ENCODE data around the gene ZBTB24.

DNA sequence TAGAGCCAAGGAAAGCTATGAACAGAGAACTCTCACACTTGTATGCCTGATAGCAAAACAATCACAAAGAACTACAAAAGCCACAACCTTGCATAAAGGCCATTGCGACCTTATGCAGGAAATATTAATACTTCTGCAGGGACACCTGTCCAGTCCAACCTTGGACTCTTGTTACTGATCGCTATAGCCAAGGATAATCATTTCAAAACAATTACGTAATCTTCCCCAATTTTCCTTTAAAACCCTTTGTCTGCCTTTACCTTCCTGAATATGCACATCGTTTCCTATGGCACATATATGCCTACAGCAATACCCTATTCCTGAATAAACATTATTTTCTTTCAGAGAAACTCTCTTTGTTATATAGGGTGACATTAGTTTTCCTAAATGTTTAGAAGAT, 65.4 kb downstream of the ZBTB24 start:
- TF ChIP-seq, protein P1, sequence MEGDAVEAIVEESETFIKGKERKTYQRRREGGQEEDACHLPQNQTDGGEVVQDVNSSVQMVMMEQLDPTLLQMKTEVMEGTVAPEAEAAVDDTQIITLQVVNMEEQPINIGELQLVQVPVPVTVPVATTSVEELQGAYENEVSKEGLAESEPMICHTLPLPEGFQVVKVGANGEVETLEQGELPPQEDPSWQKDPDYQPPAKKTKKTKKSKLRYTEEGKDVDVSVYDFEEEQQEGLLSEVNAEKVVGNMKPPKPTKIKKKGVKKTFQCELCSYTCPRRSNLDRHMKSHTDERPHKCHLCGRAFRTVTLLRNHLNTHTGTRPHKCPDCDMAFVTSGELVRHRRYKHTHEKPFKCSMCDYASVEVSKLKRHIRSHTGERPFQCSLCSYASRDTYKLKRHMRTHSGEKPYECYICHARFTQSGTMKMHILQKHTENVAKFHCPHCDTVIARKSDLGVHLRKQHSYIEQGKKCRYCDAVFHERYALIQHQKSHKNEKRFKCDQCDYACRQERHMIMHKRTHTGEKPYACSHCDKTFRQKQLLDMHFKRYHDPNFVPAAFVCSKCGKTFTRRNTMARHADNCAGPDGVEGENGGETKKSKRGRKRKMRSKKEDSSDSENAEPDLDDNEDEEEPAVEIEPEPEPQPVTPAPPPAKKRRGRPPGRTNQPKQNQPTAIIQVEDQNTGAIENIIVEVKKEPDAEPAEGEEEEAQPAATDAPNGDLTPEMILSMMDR (IDR thresholded peaks at IDR 0.05) = no peak
- TF ChIP-seq POLR2A (IDR thresholded peaks at IDR 0.05) (no peak), POLR2AphosphoS5 (IDR thresholded peaks at IDR 0.05) (no peak), EP300 (IDR thresholded peaks at IDR 0.05) (no peak)
